ENCODE results near the gene SLC24A1.

- TF ChIP-seq CTCF (IDR thresholded peaks at IDR 0.05) (no peak), EP300 (IDR thresholded peaks at IDR 0.05) (no peak), POLR2A (IDR thresholded peaks at IDR 0.05) (no peak)
Observed at GRCh38 chr15:65634356-65634755, 12.6 kb downstream of the SLC24A1 start.
